ENCODE results near the gene SURF4. TPM values are rescaled to one million over a fixed set of nuclear protein-coding genes. Genes with fewer than 3 reads are reported as not detected.

The SURF4 gene
- total RNA-seq, 1 experiment from 2014 or later, result 134 TPM

GRCh38 chr9:133371261-133371711, 4.6 kb downstream of the SURF4 start (continued):
- TF ChIP-seq ATF3 (IDR thresholded peaks at IDR 0.05), result no peak
- TF ChIP-seq POLR2AphosphoS5 (IDR thresholded peaks at IDR 0.05; ENCODE audit: low read depth, low read length), result no peak
- no peak for TF ChIP-seq JUND (IDR thresholded peaks at IDR 0.05)
- TF ChIP-seq YY1 (IDR thresholded peaks at IDR 0.05; ENCODE audit: extremely low read depth, insufficient replicate concordance, low read depth, low read length), result no peak
- no peak for TF ChIP-seq EZH2phosphoT487 (IDR thresholded peaks at IDR 0.05; ENCODE audit: borderline replicate concordance)
- TF ChIP-seq FOSL1 (IDR thresholded peaks at IDR 0.05; ENCODE audit: low read depth), result no peak
- TF ChIP-seq TCF7L2 (IDR thresholded peaks at IDR 0.05; ENCODE audit: borderline replicate concordance, extremely low read depth, insufficient read depth, insufficient read length), result no peak
- no peak for TF ChIP-seq SP1 (IDR thresholded peaks at IDR 0.05; ENCODE audit: low read depth)

- RAD21 ChIA-PET (ENCODE audit: low non-redundant PET in 1 of 2, low total read pairs in 2 of 2, uncharacterized antibody in 2 of 2, unreplicated experiment in 2 of 2), result interaction anchor here in 1 of 2 experiments (0.6 kb wide), 1 partner anchor 89 kb away, joined by 4 read pairs; the partner anchor contains the start of gene CACFD1
- H4K20me1 ChIP-seq (ENCODE audit: insufficient read depth), result peaks cover 9% of the 10 kb centered on the region; the same call in 1 of the 2 replicates
- H3K4me1 ChIP-seq (ENCODE audit: control insufficient read depth in 1 of 2, insufficient read depth in 2 of 2, low read length in 2 of 2), result peaks cover 5% of the 10 kb centered on the region in 2 experiments; a peak in 2 of 4 replicates
- TF ChIP-seq REST (IDR thresholded peaks at IDR 0.05; ENCODE audit: low read depth) (no peak), SRF (IDR thresholded peaks at IDR 0.05; ENCODE audit: low read depth) (no peak), FOSL1 (IDR thresholded peaks at IDR 0.05; ENCODE audit: low read depth) (no peak), JUND (IDR thresholded peaks at IDR 0.05) (no peak), TCF7L2 (IDR thresholded peaks at IDR 0.05; ENCODE audit: borderline replicate concordance, extremely low read depth, insufficient read depth, insufficient read length) (no peak), RAD21 (IDR thresholded peaks at IDR 0.05; ENCODE audit: low read depth) (no peak), ZFX (IDR thresholded peaks at IDR 0.05) (no peak), ZNF274 (IDR thresholded peaks at IDR 0.05; ENCODE audit: low read depth, low read length) (no peak), POLR2AphosphoS5 (IDR thresholded peaks at IDR 0.05; ENCODE audit: low read depth, low read length) (no peak), MAX (IDR thresholded peaks at IDR 0.05) (no peak), POLR2A (IDR thresholded peaks at IDR 0.05; ENCODE audit: borderline replicate concordance, extremely low read depth, insufficient read depth, insufficient read length) (no peak), ZBTB33 (IDR thresholded peaks at IDR 0.05; ENCODE audit: extremely low read depth, insufficient replicate concordance, low read length) (no peak), CTCF (IDR thresholded peaks at IDR 0.05 in 2 of 3, conservative IDR thresholded peaks at IDR 0.05 in 1 of 3; ENCODE audit: borderline replicate concordance in 1 of 3, insufficient read depth in 1 of 3, low read depth in 2 of 3, low read length in 2 of 3) (no peak)
Measured at GRCh38 chr9:133370685-133371084, 5.2 kb downstream of the SURF4 start.

More at GRCh38 chr9:133370685-133371084, 5.2 kb downstream of the SURF4 start:
- no peaks in the 10 kb centered on the region for H3K9me2 ChIP-seq (ENCODE audit: insufficient read depth)
- H2AFZ ChIP-seq (ENCODE audit: low read depth, low read length, poor library complexity, severe bottlenecking), result no peak overlapping the region
- ChIA-PET CTCF (no interaction called here), POLR2A (interaction anchor here (0.6 kb wide), 1 partner anchor 728 kb away, joined by 3 read pairs; no protein-coding TSS in a partner anchor)
- intact Hi-C loops (cut with micrococcal nuclease), result no loop called here
- H3K27ac ChIP-seq (ENCODE audit: low read depth, low read length), result no peak overlapping the region
- no peak overlapping the region for H3K9ac ChIP-seq (ENCODE audit: low read length)
- DNase-seq (ENCODE audit: low read depth, low spot score) (no peak), ATAC-seq (no peak)
- BruUV-seq (replicated peaks), result no TSS peak
- H3K4me2 ChIP-seq (ENCODE audit: low read length), result no peak overlapping the region
- peaks cover 97% of the 10 kb centered on the region for H3K79me2 ChIP-seq (ENCODE audit: insufficient read depth, low read length)
- H3K27me3 ChIP-seq (ENCODE audit: insufficient read depth, low read length), result no peaks in the 10 kb centered on the region
- H3K9me3 ChIP-seq (ENCODE audit: control insufficient read depth in 1 of 2, insufficient read depth in 1 of 2, low read depth in 1 of 2, low read length in 2 of 2), result no peaks in the 10 kb centered on the region
- H3K36me3 ChIP-seq (ENCODE audit: control insufficient read depth in 1 of 2, insufficient read depth in 2 of 2, low read length in 2 of 2), result peaks cover 23 to 45% of the 10 kb centered on the region in 2 experiments; a peak in 3 of 4 replicates
- no peak overlapping the region for H3K4me3 ChIP-seq (replicated peaks in 1 of 2; ENCODE audit: low read depth in 1 of 2, low read length in 2 of 2)

Data from HCT116 (cell line).